Measurements from ENCODE around the gene EHMT1.

Gene EHMT1

DNA sequence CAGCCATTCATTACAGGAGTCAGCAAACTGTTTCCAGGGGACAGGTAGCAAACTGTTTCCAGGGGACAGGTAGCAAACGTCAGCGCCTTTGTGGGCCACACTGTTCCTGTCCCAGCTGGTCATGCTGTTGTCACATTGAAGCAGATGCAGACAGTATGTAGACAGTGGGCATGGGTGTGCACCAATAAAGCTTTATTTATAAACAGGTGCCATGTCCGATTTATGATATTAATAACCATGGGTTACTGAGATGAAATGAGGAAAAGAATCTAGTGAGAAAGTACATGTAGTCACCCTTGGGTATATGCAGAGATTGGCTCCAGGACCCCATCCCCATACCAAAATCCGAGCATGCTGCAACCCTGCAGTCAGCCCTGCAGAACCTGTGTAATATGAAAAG lies 122.5 kb downstream of the EHMT1 start:
- DNase-seq: no peak

DNA sequence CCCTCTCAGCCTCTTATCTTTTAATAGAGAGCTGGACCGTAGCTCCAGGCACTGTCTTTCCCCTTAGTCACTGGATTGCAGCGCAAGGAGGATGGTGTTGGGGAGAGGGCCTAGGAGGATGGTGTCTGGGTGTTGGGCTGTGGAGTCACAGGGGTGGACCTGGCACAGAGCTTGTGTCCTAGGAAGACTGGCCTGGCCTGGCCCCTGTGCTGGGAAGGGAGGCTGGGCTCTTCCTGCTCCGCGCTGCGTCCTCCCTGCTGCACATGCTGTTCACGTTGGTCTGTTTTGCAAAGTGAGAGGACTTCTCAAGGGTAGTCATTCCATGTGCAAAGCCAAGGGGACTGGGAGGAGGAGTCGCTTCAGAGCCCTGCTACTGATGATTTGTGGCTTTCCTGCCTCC lies 123.9 kb downstream of the EHMT1 start:
- DNase-seq: no peak

DNA sequence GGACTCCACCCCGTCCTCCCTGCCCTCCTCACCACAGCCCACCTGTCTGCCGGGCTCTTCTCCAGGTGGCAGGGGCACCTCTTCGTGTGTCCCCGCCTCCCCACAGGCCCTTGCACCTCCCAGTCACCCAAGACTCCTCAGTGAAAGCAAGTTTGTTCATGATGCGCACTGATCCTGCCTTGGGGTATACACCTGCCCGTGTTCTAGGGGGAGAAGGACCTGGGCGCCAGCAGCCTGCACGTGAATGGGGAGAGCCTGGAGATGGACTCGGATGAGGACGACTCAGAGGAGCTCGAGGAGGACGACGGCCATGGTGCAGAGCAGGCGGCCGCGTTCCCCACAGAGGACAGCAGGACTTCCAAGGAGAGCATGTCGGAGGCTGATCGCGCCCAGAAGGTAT lies 124.9 kb downstream of the EHMT1 start:
- DNase-seq: no peak

DNA sequence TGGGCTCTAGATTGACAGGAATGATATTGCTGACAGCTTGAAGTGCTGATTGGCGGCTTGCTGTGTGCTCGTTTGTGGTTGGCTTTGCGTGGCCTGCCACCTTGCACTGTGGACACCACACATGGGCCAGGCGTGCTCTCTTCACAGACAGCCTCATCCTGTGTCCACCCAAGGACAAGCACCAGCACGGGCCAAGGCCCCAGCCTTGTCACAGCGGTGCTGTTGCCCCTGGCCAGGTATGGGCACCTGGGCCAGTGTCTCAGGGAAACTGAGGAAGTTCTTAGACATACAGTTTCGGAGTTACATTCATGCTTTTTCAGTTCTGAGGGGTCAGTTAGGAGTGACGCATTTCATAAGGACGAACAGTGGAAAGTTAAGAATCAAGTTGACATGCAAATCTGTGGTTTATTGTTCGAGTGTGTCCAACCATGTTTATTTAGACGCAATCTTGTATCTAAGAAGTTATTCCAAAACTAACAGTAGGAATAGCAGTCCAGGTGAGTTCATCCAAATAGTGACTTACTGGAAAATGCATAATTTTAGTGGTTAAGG lies 125.9 kb downstream of the EHMT1 start:
- DNase-seq: no peak

DNA sequence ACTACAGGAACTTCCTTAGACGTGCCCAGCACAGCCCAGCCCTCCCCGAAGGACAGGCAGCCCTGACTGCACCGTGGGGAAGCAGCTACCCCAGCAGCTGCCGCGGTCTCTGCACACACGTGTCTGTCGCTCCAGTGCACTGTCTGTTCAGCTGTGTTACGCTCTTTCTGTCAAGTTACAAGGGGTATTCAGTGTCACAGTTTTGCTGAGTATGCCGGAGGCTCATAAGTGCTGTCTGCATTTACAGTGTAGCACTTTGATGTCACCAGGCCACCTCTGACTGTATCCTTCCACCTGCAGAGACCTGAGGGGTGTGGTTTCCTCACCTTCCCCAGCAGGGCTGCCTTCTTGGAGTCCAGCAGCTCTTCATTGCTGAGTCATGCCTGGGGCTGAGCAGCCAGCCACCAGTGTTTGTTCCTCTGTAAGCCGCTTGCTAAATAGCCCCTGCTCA lies 126.8 kb downstream of the EHMT1 start:
- no peak for DNase-seq

DNA sequence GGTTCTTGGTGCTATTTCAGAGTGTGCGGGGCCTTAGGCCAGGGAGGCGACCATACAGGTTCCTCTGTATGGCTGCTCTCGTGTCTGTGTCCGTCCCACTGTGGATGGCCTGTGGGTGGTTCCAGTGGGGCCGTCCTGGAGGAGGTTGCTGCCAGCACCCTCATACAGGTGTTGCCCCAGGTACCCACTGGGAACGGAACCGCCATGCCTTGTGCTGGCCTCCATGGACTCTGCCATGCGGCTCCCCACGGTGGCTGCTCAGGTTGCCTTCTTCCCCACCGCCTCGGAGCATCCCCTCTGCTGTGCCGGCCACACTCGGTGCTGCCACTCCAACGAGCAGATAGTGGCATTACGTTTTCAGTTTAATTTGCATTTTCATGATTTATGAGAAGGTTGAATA lies 129.5 kb downstream of the EHMT1 start:
- DNase-seq: no peak

DNA sequence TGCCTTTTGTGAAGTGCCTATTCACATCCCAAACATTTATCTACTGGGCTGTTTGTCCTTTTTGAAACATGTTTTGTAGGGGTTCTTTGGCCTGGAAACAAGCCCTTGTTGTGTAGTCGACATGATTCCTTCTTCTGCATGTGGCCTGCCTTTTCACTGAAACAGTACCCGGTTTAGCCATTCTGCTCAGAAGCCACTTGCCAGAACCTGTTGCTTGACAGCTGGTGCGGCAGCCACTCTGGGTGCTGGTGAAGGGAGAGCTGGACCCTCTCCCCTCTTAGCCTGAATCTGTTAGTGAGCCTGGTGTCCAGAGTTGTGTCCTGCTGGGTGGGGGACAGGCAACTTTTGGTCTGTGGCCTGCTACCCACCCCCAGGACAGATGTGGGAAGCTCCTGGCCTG lies 129.9 kb downstream of the EHMT1 start:
- DNase-seq: no peak

DNA sequence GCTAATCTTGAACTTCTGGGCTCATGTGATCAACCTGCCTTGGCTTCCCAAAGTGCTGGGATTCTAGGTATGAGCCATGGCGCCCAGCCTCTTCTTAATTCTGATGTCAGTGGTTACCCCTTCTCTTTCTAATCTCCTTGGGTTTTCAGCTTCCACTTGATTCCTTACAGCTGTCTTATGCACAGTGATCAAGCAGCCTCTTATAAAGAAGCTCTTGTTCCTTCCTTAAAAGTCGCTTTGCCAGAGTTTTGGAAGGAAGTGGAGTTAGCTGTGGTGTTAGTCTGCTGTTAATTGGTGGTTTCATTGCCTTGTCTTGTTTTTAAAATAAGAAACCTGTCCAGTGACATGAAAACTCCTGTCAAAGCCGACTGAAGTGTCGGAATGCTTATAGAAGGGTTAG lies 130.7 kb downstream of the EHMT1 start:
- DNase-seq: no peak

DNA sequence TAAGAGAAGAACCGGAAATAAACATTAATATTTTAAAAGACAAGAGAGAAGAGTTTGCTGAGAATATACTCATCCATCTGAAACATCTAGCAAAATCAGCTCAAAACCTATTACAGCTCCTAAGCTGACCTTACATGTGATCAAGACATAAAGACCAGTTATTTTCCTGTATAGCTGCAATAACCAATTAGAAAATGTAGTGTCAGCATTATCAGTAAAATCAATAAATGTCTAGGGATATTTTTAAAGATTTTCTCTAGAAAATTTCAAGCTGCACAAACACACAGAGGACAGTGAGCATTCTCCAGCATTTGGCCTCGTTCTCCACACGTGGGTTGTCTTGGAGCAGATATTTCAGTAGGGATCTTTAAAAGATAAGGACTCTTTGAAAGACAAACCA lies 131.2 kb downstream of the EHMT1 start:
- DNase-seq: no peak

DNA sequence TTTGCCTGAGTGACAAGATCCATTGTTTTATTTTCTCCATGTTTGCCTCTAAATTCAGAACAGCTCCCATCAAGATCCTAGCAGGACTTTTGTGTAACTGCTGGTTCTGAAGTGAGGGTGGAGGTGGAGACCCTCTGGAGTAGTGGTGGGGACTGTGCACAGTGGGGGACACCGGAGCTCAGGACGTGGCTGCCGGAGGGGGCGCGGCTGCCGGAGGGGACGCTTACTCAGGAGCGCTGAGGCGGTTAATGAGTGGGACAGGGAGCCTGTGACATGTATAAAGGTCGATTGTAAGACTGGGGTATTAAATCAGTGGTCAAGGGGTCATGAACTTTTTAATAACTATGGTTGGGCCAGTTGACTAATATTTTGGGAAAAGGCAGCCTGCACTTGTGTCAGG lies 131.8 kb downstream of the EHMT1 start:
- no peak for DNase-seq

DNA sequence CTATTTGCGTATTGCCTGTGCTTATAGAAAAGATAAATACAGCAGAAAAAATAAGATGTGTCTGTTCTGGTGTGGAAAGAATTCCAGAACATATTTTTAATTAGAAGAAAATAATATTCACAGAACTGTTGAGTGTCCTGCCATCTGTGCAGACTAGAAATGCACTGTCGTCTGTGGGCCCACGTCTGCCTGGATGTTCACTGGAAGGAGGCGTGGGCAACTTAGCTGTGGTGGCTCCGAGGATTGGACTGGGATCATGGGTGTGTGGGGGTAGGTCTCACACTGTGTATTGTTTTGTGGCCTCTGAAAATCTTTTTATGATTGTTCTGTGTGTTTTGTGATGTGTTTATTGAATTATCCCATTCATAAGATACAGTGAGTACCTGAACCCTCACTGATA lies 132.8 kb downstream of the EHMT1 start:
- DNase-seq: no peak

DNA sequence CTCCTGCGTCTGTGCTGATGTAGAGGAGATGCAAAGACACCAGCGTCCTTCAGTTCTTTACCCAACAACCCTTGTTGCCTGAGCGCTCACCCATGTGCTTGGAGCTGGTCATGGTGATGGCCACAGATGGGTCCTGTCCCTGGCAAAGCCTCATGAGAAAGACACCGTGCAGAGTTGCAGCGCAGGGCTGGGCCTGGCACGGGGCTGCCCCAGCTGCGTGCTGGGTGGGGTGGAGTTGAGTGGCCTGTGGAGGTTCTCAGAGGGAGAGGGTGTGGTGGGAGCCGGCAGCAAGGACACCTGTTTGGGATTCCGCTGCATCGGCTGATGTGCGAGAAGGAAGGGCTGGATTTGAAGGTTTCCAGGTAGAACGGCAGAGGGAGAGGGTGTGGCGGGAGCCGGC lies 133.6 kb downstream of the EHMT1 start:
- no peak for DNase-seq

DNA sequence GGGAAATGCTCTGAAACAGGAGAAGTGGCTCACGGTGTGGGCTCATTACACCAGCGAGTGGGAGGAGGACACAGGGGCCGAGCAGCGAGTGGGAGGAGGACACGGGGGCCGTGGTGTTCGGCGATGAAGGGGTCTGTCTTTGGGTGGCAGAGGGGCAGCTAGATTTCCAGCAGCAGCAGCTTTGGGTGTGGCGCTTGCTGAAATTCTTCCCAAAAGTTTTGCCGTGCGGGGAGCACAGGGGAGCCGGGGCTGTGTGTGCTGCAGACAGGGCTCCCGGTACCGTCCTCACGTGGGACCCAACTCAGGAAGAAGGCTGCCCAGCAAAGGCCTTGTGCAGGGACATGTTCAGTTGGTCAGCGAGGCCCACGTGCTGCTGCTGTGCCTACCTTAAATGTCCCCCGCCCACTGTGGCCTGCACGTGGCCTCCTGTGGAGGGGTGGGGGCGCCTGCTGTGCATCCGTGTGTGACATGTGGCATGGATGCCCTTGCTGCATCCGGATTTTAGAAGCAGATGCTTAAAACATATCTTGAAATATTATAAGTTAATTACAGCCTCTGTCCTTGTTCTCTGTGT lies 134.5 kb downstream of the EHMT1 start:
- no peak for DNase-seq

DNA sequence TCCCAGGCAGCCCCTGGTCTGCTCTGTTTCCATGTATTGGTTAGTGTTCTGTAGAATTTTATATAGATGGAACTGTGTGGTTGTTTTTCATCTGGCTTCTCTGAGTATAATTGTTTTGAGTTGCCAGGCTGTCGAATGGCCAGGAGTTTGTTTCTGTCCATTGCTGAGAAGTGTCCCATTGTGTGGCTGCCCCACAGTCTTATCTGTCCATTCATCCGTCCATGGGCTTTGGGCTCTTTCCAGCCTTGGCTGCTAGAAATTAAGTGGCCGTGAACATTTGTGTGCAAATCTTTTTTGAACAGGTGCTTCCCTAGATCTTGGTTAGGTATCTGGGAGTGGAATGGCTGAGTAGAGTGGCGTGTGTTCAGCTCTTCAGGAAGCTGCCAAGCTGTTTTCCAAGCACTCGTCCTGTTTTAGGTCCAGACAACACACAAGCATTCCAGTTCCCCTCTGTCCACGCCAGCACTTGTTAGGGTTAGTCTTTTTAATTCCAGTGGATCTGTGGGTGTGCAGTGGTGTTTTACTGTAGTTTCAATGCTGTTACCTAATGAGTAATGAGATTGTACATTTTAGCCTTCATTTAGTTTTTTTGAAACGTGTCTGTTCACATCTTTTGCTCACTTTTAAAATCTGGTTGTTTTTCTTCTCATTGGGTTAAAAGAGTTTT lies 136.6 kb downstream of the EHMT1 start:
- no peak for DNase-seq

DNA sequence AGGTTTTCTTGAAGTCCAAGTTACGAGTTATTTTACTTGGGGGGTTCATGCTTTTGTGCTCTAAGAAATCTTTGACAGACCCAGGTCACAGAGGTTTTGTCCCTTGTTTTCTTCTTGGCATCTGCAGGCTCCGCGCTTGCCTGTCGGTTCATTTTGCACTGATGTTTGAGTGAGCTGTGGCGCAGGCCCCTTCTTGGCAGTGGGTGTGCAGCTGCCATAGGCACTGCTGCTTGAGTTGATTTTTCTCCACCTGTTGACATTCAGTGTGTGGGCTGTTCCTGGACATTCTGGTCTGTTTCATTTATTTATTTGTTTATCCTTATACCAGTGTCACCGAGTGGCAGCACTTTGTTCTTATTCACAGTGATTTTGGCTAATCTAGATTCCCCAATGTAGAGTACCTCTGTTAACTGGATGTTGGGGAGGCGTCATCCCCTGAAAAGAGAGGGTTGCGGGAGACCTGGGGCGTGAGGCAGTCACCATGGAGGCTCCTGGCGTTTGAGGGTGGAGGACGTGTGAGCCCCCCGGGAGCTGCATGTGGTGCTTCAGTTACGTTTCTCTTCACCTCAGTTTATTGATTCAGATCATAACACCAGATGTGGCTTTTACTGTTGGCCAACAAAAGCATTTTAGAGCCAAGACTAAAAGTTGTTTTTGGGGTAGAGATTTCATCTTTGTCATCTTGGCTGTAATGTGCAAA lies 137.4 kb downstream of the EHMT1 start:
- DNase-seq: no peak

DNA sequence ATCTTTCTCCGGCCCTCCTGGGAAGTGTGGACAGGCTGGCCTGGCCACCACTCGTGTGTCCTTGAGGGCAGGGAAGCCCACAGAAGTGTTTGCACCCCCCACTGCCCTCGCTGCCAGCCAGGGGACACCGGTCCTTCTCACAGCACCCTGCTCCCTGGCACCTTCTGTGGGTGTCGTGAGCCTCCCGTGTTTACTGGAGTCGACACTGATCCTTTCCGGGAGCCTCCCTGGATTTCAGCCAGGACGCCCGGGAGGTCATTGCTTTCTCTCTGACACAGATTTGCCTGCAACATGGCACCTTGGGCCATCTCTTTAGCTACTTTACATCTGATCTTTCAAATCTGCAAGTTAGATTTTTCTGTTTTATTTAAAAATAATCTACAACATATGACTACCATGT lies 138.3 kb downstream of the EHMT1 start:
- DNase-seq: no peak

DNA sequence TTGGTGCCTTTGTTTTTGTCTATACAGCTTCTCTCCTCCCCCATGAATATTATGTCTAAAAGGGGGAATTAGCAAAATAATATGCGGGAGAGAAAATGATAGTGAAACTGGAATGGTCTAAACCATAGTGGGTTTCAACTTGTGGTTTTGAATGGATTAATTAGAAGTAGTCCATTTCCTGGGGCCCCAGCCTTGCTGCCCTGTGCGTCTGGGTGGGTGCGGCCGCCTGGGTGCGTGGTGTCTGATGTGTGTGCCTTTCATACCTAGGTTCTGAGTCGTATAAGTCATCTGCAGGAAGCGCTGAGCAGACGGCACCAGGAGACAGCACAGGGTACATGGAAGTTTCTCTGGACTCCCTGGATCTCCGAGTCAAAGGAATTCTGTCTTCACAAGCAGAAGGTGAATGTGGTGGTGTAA lies 138.8 kb downstream of the EHMT1 start:
- DNase-seq: peak; percentile 89

DNA sequence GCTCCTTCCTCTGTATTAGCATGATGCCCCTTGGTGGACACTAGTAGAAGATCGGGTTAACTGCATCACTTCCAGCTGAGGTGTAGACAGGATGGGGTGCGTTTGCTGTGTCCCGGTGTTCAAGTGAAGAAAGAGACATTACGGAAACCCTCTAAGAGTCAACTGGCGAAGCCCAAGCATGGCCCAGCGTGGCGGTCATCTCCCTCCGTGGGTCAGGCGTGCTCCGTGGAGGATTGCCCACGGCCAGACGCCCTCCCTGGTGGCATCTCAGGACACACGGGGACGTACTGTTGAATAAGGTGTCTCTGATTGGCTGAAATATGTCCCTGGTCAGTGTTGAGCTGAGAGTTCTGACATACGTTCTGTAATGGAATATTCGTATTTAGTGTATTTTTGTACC lies 139.3 kb downstream of the EHMT1 start:
- no peak for DNase-seq

DNA sequence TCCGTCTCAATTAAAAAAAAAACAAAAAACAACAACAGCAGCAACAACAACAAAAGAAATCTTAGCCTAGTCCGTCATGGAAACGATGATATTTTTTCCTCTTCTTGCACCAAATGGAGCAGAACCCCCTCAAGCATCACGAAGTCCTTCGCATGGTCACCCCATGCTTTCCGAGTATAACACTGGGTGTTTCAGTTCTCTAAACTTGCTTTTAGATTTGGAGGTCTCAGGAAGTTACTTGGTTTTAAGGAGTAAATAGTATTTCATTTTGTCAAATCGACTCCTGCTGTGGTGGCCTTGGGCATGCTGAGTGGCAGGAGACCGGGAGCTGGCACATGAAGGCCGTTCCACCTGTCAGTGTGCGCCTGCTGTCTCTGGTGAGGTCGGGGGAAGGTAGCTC lies 140.3 kb downstream of the EHMT1 start:
- DNase-seq: no peak

DNA sequence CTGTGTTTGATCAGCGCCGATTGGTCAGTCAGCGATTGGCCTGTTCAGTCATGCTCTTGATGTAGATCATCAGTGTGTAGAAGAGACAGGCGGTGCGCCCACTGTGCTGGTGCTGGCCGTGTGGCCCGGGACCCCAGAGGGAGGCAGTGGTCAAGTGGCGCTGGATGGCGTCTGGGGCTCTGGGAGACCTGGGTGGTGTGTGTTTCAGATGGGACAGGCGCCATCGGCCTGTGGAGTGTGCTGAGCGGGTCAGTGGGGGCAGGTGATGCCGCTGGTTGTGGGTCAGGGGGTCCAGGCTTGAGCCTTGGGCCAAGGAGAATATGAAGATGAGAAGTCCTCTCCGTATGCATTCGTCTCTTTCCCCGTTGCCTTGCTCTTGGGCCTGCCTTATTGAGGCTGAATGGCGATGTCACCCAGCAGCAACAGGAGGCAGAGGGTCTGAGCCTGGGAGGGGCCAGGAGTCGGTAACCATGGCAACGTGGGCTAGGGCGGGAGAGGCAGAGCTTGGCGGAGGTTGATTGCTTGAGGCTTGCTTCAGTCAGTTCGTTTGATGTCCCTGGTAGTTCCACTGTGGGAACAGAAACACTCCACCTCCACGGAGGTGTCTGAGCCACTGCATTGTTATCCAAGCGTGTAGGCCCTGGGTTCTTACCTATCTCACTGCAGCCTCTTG lies 141.0 kb downstream of the EHMT1 start:
- no peak for DNase-seq

DNA sequence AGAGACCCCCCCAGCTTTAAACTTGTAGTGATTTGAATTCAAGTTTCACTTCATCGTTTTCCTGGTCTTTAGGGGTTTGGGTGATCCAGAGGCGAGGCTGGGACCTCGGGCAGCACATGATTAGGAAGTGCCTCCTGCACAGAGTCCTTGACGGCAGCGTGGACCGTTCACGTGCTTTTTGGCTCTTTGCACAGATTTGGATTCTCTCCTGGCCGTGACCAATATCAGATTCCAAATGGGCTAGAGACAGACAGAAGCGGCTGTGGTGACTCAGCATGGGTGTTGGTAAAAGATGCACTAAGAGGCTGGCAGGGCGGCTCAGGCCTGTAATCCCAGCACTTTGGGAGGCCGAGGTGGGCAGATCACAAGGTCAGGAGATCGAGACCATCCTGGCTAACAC lies 141.6 kb downstream of the EHMT1 start:
- DNase-seq: no peak

DNA sequence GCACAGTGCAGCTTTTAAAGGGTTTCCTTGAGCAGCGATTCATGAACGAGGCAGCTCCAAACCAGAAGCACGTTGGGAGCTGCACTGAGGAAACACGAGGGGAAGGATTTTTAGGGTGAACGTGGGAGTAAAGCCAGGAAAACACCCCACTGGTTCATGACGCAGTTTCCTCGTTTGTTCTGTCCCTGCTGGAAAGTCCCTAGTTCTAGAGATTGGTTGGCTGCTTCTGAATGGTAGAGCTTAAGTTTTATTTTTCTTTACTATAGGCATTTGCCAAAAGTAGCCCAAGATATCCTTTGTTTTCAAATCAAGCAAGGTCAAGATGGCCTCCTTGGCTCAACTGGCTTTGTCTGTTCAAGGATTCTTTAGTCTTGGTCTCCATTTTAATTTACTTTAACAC lies 142.2 kb downstream of the EHMT1 start:
- no peak for DNase-seq

DNA sequence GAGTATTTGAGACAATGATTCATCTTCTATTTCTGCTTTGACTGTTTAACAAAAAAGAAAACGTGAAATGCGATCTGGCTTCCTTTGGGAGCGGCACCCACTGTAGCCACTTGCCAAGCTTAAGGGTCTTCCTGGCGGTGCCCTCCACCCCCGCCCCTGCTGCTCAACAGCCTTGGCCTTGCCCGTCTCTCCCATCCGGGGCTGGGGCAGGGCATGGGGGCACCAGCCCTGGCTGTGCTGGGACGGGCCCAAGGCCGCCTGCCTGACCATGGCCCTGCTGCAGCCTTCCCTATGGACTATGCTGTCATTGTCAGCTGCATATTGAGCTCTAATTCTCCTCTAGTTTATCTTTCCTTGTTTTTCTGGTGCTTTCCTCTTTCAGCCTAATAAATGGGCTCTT lies 143.0 kb downstream of the EHMT1 start:
- no peak for DNase-seq
